ENCODE measurements around the gene PPP1R3G. TPM values are rescaled to one million over a fixed set of nuclear protein-coding genes. Genes with fewer than 3 reads are reported as not detected.

Gene PPP1R3G
- total and polyA plus RNA-seq, 2 of the 4 experiments (the other 2 are of a cell fraction): 0.10 to 0.18 TPM

GRCh38 chr6:5084360-5084780 is 771 bp upstream of the PPP1R3G start:
- H2BK5ac ChIP-seq (ENCODE audit: low read depth, low read length, poor library complexity, severe bottlenecking): no peak overlapping the region
- peak overlapping the region; percentile 49 for H3K4me3 ChIP-seq (ENCODE audit: insufficient read depth, low read depth, low read length)
- POLR2A ChIA-PET (ENCODE audit: unreplicated experiment): no interaction called here
- no peak for TF ChIP-seq FOS (IDR thresholded peaks at IDR 0.05; ENCODE audit: low read depth, low read length)
- no peak for TF ChIP-seq ELK1 (IDR thresholded peaks at IDR 0.05; ENCODE audit: borderline replicate concordance, low read depth, low read length)
- TF ChIP-seq SMC3 (IDR thresholded peaks at IDR 0.05; ENCODE audit: low read depth, low read length): no peak
- no peak for TF ChIP-seq POLR2A (IDR thresholded peaks at IDR 0.05; ENCODE audit: low read depth, low read length)
- no peak for TF ChIP-seq RAD21 (IDR thresholded peaks at IDR 0.05; ENCODE audit: low read length)
- no peak for TF ChIP-seq USF2 (IDR thresholded peaks at IDR 0.05; ENCODE audit: low read depth, low read length)
- no peak for TF ChIP-seq RFX5 (IDR thresholded peaks at IDR 0.05; ENCODE audit: low read depth, low read length)
- TF ChIP-seq BHLHE40 (IDR thresholded peaks at IDR 0.05; ENCODE audit: low read depth, low read length): no peak
- TF ChIP-seq NFE2L2 (IDR thresholded peaks at IDR 0.05; ENCODE audit: low read depth, low read length): no peak
- TF ChIP-seq MAFK (IDR thresholded peaks at IDR 0.05; ENCODE audit: low read depth, low read length): no peak
- no peak for TF ChIP-seq MXI1 (IDR thresholded peaks at IDR 0.05; ENCODE audit: borderline replicate concordance, low read depth, low read length)
- TF ChIP-seq CHD1 (IDR thresholded peaks at IDR 0.05; ENCODE audit: low read depth, low read length): no peak
- no peak for TF ChIP-seq CEBPB (IDR thresholded peaks at IDR 0.05; ENCODE audit: low read depth, low read length)
- no peak for TF ChIP-seq RCOR1 (IDR thresholded peaks at IDR 0.05; ENCODE audit: insufficient replicate concordance, low read length)
- no peak overlapping the region for H2BK20ac ChIP-seq (ENCODE audit: low read depth, low read length)
- dilution Hi-C loops (cut with HindIII; ENCODE audit: low sequenced_read_pairs, unreplicated experiment): no loop called here
- no peak overlapping the region for H3K14ac ChIP-seq (replicated peaks; ENCODE audit: low read depth, low read length)
- BruUV-seq (replicated peaks): no TSS peak
- no peaks in the 10 kb centered on the region for H4K20me1 ChIP-seq (ENCODE audit: insufficient read depth, low read length)
- no peak overlapping the region for H2AK5ac ChIP-seq (ENCODE audit: low read depth, low read length)
- in situ Hi-C loops (cut with MboI; ENCODE audit: low sequenced_read_pairs): no loop called here
- WGBS, 2 experiments (ENCODE audit: extremely low coverage in 2 of 2, insufficient read length in 1 of 2): 11% methylated on average over 45 of the region's 57 CpGs; no CpG with 5 or more reads in 1 of the 2 experiments
- no peak overlapping the region; the same call in 1 of the 2 replicates for H3K18ac ChIP-seq (ENCODE audit: low read depth, low read length)
- H3K4me2 ChIP-seq (ENCODE audit: low read depth, low read length): peak overlapping the region; percentile 78
- no peaks in the 10 kb centered on the region for H3K36me3 ChIP-seq (ENCODE audit: control insufficient read depth, insufficient read depth, low read length)
- intact Hi-C loops (cut with micrococcal nuclease): no loop called here
- ATAC-seq (ENCODE audit: low read depth) (peak; percentile 9), DNase-seq (no peak)
- H3K23ac ChIP-seq (ENCODE audit: low read depth, low read length): peak overlapping the region; percentile 52; the same call in 1 of the 2 replicates
- no peak overlapping the region for H3K56ac ChIP-seq (ENCODE audit: extremely low read depth, insufficient read depth, low read length)
- no peaks in the 10 kb centered on the region; the same call in 1 of the 2 replicates for H3K9me3 ChIP-seq (ENCODE audit: control insufficient read depth, insufficient read depth, low read length)
- peak overlapping the region; percentile 47 for H2BK120ac ChIP-seq (ENCODE audit: low read depth, low read length)
- peaks cover 21% of the 10 kb centered on the region for H3K27me3 ChIP-seq (ENCODE audit: control insufficient read depth, insufficient read depth, low read length)
- H4K5ac ChIP-seq (ENCODE audit: low read depth, low read length): peak overlapping the region; percentile 70; the same call in 1 of the 2 replicates
- H3K4ac ChIP-seq (ENCODE audit: low read depth, low read length): peak overlapping the region; percentile 65
- H2AK9ac ChIP-seq (replicated peaks; ENCODE audit: low read depth, low read length, poor library complexity): no peak overlapping the region
- peak overlapping the region in 1 of 2 experiments; percentile 35; a peak in 2 of 4 replicates for H4K8ac ChIP-seq (ENCODE audit: low read depth in 2 of 2, low read length in 2 of 2)
- no peak overlapping the region; the same call in 2 of the 3 replicates for H2BK15ac ChIP-seq (ENCODE audit: low read depth, low read length)
- CTCF ChIA-PET: interaction anchor here (0.7 kb wide), 1 partner anchor 48 kb away, joined by 3 read pairs; no protein-coding TSS in a partner anchor
- peak overlapping the region; percentile 1; the same call in 1 of the 2 replicates for H3K9ac ChIP-seq (ENCODE audit: low read depth, low read length)
- peak overlapping the region; percentile 42; the same call in 1 of the 2 replicates for H4K91ac ChIP-seq (ENCODE audit: insufficient read depth, low read depth, low read length)
- H3K4me1 ChIP-seq (ENCODE audit: control insufficient read depth, insufficient read depth, low read length): peaks cover 12% of the 10 kb centered on the region
- H3K27ac ChIP-seq (ENCODE audit: insufficient read depth, low read length): no peak overlapping the region; the same call in 1 of the 2 replicates
- H2AFZ ChIP-seq (replicated peaks; ENCODE audit: low read length, poor library complexity): peak overlapping the region; percentile 76
- peaks cover 5% of the 10 kb centered on the region; the same call in 1 of the 2 replicates for H3K9me1 ChIP-seq (ENCODE audit: insufficient read depth, low read length)
- no peaks in the 10 kb centered on the region for H3K79me1 ChIP-seq (ENCODE audit: low read depth in 1 of 2, low read length in 2 of 2)

Data from IMR-90 (cell line).